ENCODE measurements around the gene ZCCHC12. TPM values are rescaled to one million over a fixed set of nuclear protein-coding genes. Genes with fewer than 3 reads are reported as not detected.

ZCCHC12 gene
- total and polyA plus RNA-seq, 9 donors, result 0.70 to 131 (median 5.5) TPM

GRCh38 chrX:118853596-118853995, 30.0 kb downstream of the ZCCHC12 start:
- DNase-seq, result no peak
- H3K27ac ChIP-seq, result no peak overlapping the region
- TF ChIP-seq EP300 (IDR thresholded peaks at IDR 0.05) (no peak), CTCF (IDR thresholded peaks at IDR 0.05) (no peak)
- H3K36me3 ChIP-seq, result no peaks in the 10 kb centered on the region
- H3K9me3 ChIP-seq, result no peaks in the 10 kb centered on the region
- no peaks in the 10 kb centered on the region for H3K4me1 ChIP-seq (ENCODE audit: insufficient read depth)
- H3K27me3 ChIP-seq, result no peaks in the 10 kb centered on the region
- intact Hi-C loops (cut with DNase I), result loop anchor here in 1 of 4 donors (5.0 kb wide), 1 partner anchor 154 kb away; no protein-coding TSS in a partner anchor
- no peak overlapping the region for H3K4me3 ChIP-seq
- 54 to 58% (median 55%) methylated on average over 3 of the region's 3 CpGs for WGBS, 3 donors

DNA sequence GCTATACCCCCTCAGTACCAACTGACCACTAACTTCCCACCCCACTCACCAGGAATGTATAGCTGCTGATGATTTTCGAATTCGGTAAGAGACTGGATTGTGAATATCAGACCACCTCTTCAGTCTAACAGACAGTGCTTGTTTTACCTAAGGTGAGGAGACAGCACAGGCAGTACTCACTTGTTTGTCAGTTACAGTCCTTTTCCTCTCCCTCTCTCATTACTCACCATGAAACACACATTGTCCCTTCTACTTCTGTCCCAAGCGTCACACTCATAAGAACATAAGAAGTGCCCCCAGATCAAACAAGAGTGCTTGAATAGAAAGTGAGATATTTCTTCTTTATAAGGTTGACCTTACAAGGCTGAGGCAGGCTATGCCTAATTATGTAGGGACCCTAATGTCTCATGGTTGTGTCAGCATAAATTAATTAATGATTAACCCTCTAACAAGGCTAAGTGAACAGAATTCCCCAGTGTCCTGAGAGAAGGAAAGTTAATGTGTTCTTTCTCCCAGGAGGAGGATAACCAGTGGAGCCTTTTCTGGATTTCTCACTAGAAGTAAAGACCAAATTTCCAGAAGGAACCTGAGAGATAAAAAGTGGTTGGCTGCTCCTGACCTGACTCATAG, 32.2 kb downstream of the ZCCHC12 start:
- no peak for DNase-seq
- no peaks in the 10 kb centered on the region for H3K36me3 ChIP-seq

GRCh38 chrX:118857006-118857405, 33.4 kb downstream of the ZCCHC12 start:
- no peaks in the 10 kb centered on the region for H3K27me3 ChIP-seq
- no peak overlapping the region for H3K4me3 ChIP-seq
- intact Hi-C loops (cut with DNase I), result no loop called here
- no peak overlapping the region for H3K27ac ChIP-seq
- no peak for DNase-seq
- H3K4me1 ChIP-seq (ENCODE audit: insufficient read depth), result no peaks in the 10 kb centered on the region
- H3K9me3 ChIP-seq, result no peaks in the 10 kb centered on the region
- TF ChIP-seq EP300 (IDR thresholded peaks at IDR 0.05) (no peak), CTCF (IDR thresholded peaks at IDR 0.05) (no peak), POLR2A (IDR thresholded peaks at IDR 0.05) (no peak)
- H3K36me3 ChIP-seq, result no peaks in the 10 kb centered on the region
- 45 to 55% (median 46%) methylated on average over 3 of the region's 3 CpGs for WGBS, 3 donors

More for the DNA sequence above, 32.2 kb downstream of the ZCCHC12 start:
- 84 to 89% (median 86%) methylated on average over 3 of the region's 3 CpGs for WGBS, 3 donors
- Histone ChIP-seq H3K4me1 (ENCODE audit: insufficient read depth) (no peaks in the 10 kb centered on the region), H3K27me3 (no peaks in the 10 kb centered on the region), H3K4me3 (no peak overlapping the region), H3K9me3 (no peaks in the 10 kb centered on the region), H3K27ac (no peak overlapping the region)
- TF ChIP-seq CTCF (IDR thresholded peaks at IDR 0.05), result no peak
- no peak for TF ChIP-seq EP300 (IDR thresholded peaks at IDR 0.05)
- TF ChIP-seq POLR2A (IDR thresholded peaks at IDR 0.05), result no peak
- intact Hi-C loops (cut with DNase I), result no loop called here

GRCh38 chrX:118861338-118861737, 37.7 kb downstream of the ZCCHC12 start:
- H3K36me3 ChIP-seq, result no peaks in the 10 kb centered on the region
- no peaks in the 10 kb centered on the region for H3K4me1 ChIP-seq (ENCODE audit: insufficient read depth)
- H3K4me3 ChIP-seq, result no peak overlapping the region
- H3K9me3 ChIP-seq, result no peaks in the 10 kb centered on the region
- intact Hi-C loops (cut with DNase I), result no loop called here
- no peak for TF ChIP-seq POLR2A (IDR thresholded peaks at IDR 0.05)
- TF ChIP-seq CTCF (IDR thresholded peaks at IDR 0.05), result no peak
- no peak for TF ChIP-seq EP300 (IDR thresholded peaks at IDR 0.05)
- H3K27ac ChIP-seq, result no peak overlapping the region
- 60 to 64% (median 61%) methylated on average over 2 of the region's 2 CpGs for WGBS, 3 donors
- no peak for DNase-seq
- H3K27me3 ChIP-seq, result no peaks in the 10 kb centered on the region
